ENCODE results near the gene TCF7L2. TPM values are rescaled to one million over a fixed set of nuclear protein-coding genes. Genes with fewer than 3 reads are reported as not detected.

TCF7L2 gene
- total RNA-seq, 2 donors from 2014 or later, result 3.1 to 3.9 TPM

GRCh38 chr10:112980937-112981336 is 30.9 kb downstream of the TCF7L2 start:
- no peaks in the 10 kb centered on the region for H3K9me3 ChIP-seq (ENCODE audit: control insufficient read depth, low read length, poor library complexity, severe bottlenecking)
- Mint-ChIP-seq H3K27me3 (peaks cover 68% of the 10 kb centered on the region), H3K4me1 (peaks cover 14% of the 10 kb centered on the region), H3K27ac (no peak overlapping the region), H3K36me3 (ENCODE audit: low read depth) (no peaks in the 10 kb centered on the region), H3K4me3 (no peak overlapping the region)
- DNase-seq (no peak), ATAC-seq (no peak)

DNA sequence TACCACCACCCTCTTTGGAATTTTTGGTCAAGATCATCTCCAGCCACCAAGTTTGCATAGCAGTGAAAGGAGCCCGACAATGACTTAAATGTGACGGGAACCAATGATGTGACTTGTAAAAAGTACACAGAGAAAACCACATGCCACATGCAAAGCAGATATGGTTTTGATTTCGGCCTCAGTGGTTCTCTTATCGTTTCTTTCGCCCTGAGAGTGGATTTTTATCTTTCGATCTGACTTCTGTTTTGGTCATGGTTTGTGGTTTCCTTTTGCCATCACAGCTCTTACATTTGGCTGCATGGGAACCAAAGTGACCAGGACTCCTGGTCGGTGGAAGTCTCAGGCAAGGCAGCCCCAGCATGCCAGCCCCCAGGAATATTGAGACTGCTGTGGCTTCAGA is 31.5 kb downstream of the TCF7L2 start:
- ATAC-seq, result peak; percentile 52
- H3K4me3 Mint-ChIP-seq, result peak overlapping the region; percentile 21
- H3K9me3 ChIP-seq (ENCODE audit: control insufficient read depth, low read length, poor library complexity, severe bottlenecking), result no peaks in the 10 kb centered on the region
- H3K4me1 Mint-ChIP-seq, result peaks cover 18% of the 10 kb centered on the region
- peaks cover 68% of the 10 kb centered on the region for H3K27me3 Mint-ChIP-seq
- H3K27ac Mint-ChIP-seq, result no peak overlapping the region
- no peaks in the 10 kb centered on the region for H3K36me3 Mint-ChIP-seq (ENCODE audit: low read depth)
- no peak for DNase-seq

DNA sequence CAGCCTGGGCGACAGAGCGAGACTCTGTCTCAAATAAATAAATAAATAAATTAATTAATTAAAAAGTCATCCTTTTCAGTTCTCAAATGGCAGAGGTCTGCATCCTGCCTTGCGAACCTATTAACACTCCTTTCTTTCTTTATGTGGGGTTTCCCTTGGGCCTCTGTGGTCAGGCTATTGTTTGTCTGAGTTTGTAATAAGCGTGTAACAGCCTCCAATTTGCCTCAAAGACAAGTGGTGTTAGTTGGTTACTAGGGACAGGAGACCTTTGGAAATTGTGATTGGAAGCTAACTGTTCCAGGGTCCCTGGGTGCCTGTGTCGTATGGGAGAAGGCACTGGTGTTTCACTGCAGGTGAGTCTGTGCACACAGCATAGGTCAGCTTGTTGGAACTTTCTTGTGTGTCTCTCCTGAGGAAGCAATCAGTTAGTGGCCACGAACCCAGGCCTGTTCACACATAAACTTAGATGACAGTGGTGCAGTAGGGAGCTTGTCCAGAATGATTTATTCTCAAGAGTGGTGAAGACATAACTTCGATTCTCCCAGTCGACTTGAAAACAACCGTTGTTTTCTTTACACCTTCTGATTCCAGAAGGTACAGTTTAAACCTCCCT is 33.5 kb downstream of the TCF7L2 start:
- no peaks in the 10 kb centered on the region for H3K36me3 Mint-ChIP-seq (ENCODE audit: low read depth)
- peaks cover 22% of the 10 kb centered on the region for H3K4me1 Mint-ChIP-seq
- H3K27me3 Mint-ChIP-seq, result peaks cover 67% of the 10 kb centered on the region
- no peak for DNase-seq
- no peak for ATAC-seq
- no peak overlapping the region for H3K4me3 Mint-ChIP-seq
- H3K27ac Mint-ChIP-seq, result no peak overlapping the region
- no peaks in the 10 kb centered on the region for H3K9me3 ChIP-seq (ENCODE audit: control insufficient read depth, low read length, poor library complexity, severe bottlenecking)

DNA sequence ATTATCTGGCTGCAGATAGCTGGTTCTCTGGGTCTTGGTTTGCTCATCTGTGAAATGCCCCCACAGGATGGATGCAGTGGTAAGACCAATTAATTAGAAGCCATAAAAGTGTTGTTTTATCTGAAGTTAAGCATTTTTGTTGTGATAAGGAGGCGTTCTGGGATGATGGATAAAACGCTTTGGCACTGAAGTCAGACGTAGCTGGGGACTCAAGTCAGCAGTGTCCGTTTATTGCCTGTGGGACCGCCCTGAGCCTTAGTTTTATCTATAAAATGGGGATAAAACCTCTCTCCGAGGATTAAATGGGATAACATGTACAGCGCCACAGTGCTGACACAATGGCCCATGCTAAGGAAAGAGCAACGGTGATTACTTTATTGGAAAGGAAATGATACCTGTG is 34.7 kb downstream of the TCF7L2 start:
- H3K27me3 Mint-ChIP-seq, result peaks cover 77% of the 10 kb centered on the region

GRCh38 chr10:112985690-112986543 is 35.9 kb downstream of the TCF7L2 start:
- DNase-seq, result no peak
- Mint-ChIP-seq H3K27ac (no peak overlapping the region), H3K36me3 (ENCODE audit: low read depth) (no peaks in the 10 kb centered on the region), H3K4me3 (no peak overlapping the region), H3K4me1 (peaks cover 22% of the 10 kb centered on the region), H3K27me3 (peaks cover 69% of the 10 kb centered on the region)
- no peak for ATAC-seq
- H3K9me3 ChIP-seq (ENCODE audit: control insufficient read depth, low read length, poor library complexity, severe bottlenecking), result no peaks in the 10 kb centered on the region

More for the DNA sequence above, 34.7 kb downstream of the TCF7L2 start:
- DNase-seq (no peak), ATAC-seq (no peak)
- Mint-ChIP-seq H3K4me1 (peaks cover 22% of the 10 kb centered on the region), H3K36me3 (ENCODE audit: low read depth) (no peaks in the 10 kb centered on the region), H3K27ac (no peak overlapping the region), H3K4me3 (no peak overlapping the region)
- no peaks in the 10 kb centered on the region for H3K9me3 ChIP-seq (ENCODE audit: control insufficient read depth, low read length, poor library complexity, severe bottlenecking)

GRCh38 chr10:112986544-112987190 is 36.6 kb downstream of the TCF7L2 start:
- no peaks in the 10 kb centered on the region for H3K9me3 ChIP-seq (ENCODE audit: control insufficient read depth, low read length, poor library complexity, severe bottlenecking)
- Mint-ChIP-seq H3K4me3 (no peak overlapping the region), H3K4me1 (peaks cover 17% of the 10 kb centered on the region), H3K27ac (no peak overlapping the region), H3K36me3 (ENCODE audit: low read depth) (no peaks in the 10 kb centered on the region), H3K27me3 (peaks cover 61% of the 10 kb centered on the region)
- DNase-seq, result no peak
- ATAC-seq, result no peak

DNA sequence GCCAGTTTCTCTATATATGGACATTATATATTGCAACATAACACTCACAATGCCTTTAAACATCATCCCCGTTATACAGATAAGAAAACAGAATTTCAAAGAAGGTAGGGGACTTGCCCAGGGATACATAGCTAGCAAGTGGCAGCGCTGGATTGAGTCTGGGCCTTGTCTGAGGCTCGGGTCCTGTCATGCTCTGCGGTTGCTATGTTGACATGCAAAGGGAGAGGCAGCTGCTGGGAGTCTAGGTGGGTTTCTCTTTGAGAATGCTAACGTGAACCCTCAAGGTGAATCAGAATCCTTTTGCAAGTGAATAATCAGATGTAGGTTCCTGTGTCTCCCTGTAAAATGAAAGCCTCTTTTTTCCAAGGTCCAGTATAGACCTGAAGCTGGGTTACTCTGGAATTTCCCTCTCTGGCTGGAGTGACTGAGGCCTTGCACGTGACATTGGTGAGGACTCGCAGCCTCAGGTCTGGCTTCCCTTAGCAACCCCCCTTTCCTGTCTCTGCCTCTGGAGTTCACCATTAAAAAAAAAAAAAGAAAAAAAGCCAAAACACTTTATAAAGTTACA is 38.9 kb downstream of the TCF7L2 start:
- Mint-ChIP-seq H3K4me1 (peaks cover 13% of the 10 kb centered on the region), H3K36me3 (ENCODE audit: low read depth) (no peaks in the 10 kb centered on the region)

GRCh38 chr10:112989826-112990225 is 39.8 kb downstream of the TCF7L2 start:
- H3K27me3 Mint-ChIP-seq, result peaks cover 43% of the 10 kb centered on the region
- peaks cover 13% of the 10 kb centered on the region for H3K4me1 Mint-ChIP-seq
- no peaks in the 10 kb centered on the region for H3K9me3 ChIP-seq (ENCODE audit: control insufficient read depth, low read length, poor library complexity, severe bottlenecking)
- DNase-seq (no peak), ATAC-seq (no peak)
- no peak overlapping the region for H3K27ac Mint-ChIP-seq
- H3K36me3 Mint-ChIP-seq (ENCODE audit: low read depth), result no peaks in the 10 kb centered on the region
- no peak overlapping the region for H3K4me3 Mint-ChIP-seq

More for the DNA sequence above, 38.9 kb downstream of the TCF7L2 start:
- H3K27ac Mint-ChIP-seq, result no peak overlapping the region
- DNase-seq (no peak), ATAC-seq (no peak)
- H3K4me3 Mint-ChIP-seq, result no peak overlapping the region
- H3K9me3 ChIP-seq (ENCODE audit: control insufficient read depth, low read length, poor library complexity, severe bottlenecking), result no peaks in the 10 kb centered on the region
- peaks cover 46% of the 10 kb centered on the region for H3K27me3 Mint-ChIP-seq

GRCh38 chr10:112990271-112990670 is 40.2 kb downstream of the TCF7L2 start:
- Mint-ChIP-seq H3K27ac (no peak overlapping the region), H3K27me3 (peaks cover 39% of the 10 kb centered on the region), H3K4me3 (no peak overlapping the region), H3K36me3 (ENCODE audit: low read depth) (no peaks in the 10 kb centered on the region), H3K4me1 (peaks cover 13% of the 10 kb centered on the region)
- no peak for ATAC-seq
- H3K9me3 ChIP-seq (ENCODE audit: control insufficient read depth, low read length, poor library complexity, severe bottlenecking), result no peaks in the 10 kb centered on the region
- DNase-seq, result no peak

DNA sequence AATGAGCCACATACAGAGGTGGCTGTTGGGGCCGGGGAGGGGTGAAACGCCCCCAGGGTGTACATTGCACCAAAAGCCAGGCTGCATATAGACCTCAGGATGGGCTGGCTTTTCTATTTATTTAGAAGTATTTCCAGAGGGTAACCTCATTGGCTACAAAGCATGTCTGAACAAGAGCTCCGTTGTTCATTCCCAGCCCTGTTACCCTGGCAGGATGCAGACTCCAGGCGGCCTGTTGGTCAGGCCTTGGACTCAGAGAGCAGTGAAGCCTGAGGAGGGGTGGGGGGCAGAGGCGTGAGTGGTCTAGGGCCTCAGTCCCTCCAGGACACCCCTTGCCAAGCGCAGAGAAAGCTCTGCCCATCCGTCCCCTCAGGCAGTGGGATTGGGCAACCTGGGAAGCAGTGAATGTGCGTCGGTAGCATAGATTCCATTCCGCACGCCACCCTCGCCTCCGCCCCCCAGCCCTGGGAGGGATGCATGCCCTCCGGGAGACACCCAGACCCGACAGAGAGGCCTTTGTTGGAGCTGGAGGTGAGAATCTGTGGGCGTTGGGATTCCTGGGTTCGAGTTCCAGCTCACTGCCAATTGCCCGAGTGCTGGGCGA is 41.9 kb downstream of the TCF7L2 start:
- DNase-seq, result no peak
- no peaks in the 10 kb centered on the region for H3K36me3 Mint-ChIP-seq (ENCODE audit: low read depth)
- no peak overlapping the region for H3K4me3 Mint-ChIP-seq

GRCh38 chr10:112996462-112996861 is 46.4 kb downstream of the TCF7L2 start:
- Mint-ChIP-seq H3K27ac (no peak overlapping the region), H3K4me1 (no peaks in the 10 kb centered on the region), H3K27me3 (peaks cover 9% of the 10 kb centered on the region), H3K36me3 (ENCODE audit: low read depth) (no peaks in the 10 kb centered on the region), H3K4me3 (no peak overlapping the region)
- no peak for ATAC-seq
- DNase-seq, result no peak
- H3K9me3 ChIP-seq (ENCODE audit: control insufficient read depth, low read length, poor library complexity, severe bottlenecking), result no peaks in the 10 kb centered on the region

More for the DNA sequence above, 41.9 kb downstream of the TCF7L2 start:
- H3K27me3 Mint-ChIP-seq, result peaks cover 28% of the 10 kb centered on the region
- peaks cover 1% of the 10 kb centered on the region for H3K4me1 Mint-ChIP-seq
- no peaks in the 10 kb centered on the region for H3K9me3 ChIP-seq (ENCODE audit: control insufficient read depth, low read length, poor library complexity, severe bottlenecking)
- ATAC-seq, result no peak
- no peak overlapping the region for H3K27ac Mint-ChIP-seq

DNA sequence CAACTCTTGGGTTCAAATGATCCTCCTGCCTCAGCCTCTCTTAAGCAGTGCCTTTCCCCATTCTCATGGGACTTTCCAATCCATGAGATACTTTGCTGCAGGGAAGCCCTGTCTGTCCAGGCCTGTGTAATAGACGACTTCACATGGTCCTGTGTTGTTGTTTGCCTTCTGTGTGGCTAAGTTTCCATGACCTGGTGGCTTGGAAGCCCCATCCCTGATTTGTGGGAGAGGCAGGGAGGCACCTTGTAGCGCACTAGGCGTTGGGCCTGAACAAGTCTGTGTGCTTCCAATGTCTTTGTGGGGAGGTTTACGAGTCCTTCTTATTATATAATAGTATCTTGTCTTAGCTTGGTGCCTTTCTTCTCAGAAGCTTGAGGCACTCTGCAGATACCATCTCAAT is 49.1 kb downstream of the TCF7L2 start:
- H3K9me3 ChIP-seq (ENCODE audit: control insufficient read depth, low read length, poor library complexity, severe bottlenecking), result no peaks in the 10 kb centered on the region
- Mint-ChIP-seq H3K4me3 (no peak overlapping the region), H3K27ac (no peak overlapping the region), H3K27me3 (peaks cover 18% of the 10 kb centered on the region), H3K36me3 (ENCODE audit: low read depth) (peaks cover 3% of the 10 kb centered on the region), H3K4me1 (no peaks in the 10 kb centered on the region)
- DNase-seq (no peak), ATAC-seq (no peak)

DNA sequence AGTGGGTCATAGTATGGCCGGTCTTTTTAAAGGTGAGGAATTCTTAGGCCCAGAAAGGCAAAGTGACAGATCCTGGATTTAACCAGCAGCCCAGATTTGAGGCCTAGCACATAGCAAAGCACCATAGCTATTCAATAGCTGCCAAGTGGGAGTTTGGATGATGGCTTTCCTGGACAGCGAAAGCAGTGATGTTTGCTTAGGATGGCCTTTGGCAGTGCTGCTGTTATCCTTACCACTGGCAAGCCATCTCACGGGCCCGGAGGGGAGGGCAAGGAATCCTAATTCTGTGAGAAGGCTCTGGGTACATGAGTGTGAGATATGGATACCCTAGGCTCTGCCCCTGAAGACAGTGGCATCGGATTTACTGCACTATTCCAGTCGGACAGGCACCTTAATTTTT is 50.4 kb downstream of the TCF7L2 start:
- H3K4me3 Mint-ChIP-seq, result no peak overlapping the region
- no peak overlapping the region for H3K27ac Mint-ChIP-seq
- H3K9me3 ChIP-seq (ENCODE audit: control insufficient read depth, low read length, poor library complexity, severe bottlenecking), result no peaks in the 10 kb centered on the region
- H3K27me3 Mint-ChIP-seq, result peaks cover 28% of the 10 kb centered on the region
- DNase-seq, result no peak
- H3K36me3 Mint-ChIP-seq (ENCODE audit: low read depth), result peaks cover 3% of the 10 kb centered on the region
- H3K4me1 Mint-ChIP-seq, result no peaks in the 10 kb centered on the region
- no peak for ATAC-seq
